Measurements from ENCODE around the gene KCNMA1.

Gene KCNMA1

DNA sequence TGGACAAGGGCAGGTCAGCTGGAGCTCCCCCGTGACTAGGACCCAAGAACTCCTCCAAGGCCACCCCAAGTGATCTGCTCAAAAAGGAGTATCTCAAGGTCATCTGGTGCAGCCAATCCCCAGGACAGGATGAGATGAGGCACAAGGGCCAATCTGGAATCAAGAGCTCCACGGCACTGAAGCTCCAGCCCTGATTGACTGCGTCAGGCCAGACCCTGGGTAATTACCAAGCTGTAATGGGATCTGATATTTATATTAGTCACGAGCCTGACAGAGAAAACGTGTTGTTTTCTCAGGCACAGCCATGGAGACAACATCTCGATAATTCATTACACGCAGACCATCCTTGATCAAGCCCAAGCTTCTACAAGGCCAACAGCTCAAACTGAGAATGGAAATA lies 4.2 kb downstream of the KCNMA1 start:
- DNase-seq (ENCODE audit: low spot score) = no peak

DNA sequence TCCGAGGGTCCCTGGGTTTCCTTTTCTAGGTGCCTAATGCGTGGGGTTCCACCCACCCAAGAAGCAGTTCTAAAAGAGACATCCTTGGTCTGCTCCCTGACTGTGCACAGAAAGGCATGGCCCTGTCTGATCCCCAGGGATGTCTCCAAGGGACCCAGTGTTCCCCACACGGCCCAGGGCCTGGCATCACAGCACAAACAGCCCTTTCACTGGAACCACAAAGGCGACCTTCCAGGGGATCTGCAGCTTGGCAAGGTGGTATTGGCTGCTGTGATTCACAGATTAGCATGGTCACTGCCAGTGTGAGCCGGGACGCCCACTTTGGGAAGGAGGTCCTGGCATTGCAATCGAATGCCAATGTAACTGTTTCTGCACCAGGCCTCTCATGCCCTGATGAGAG lies 6.4 kb downstream of the KCNMA1 start:
- peak; percentile 55 for DNase-seq (ENCODE audit: low spot score)

DNA sequence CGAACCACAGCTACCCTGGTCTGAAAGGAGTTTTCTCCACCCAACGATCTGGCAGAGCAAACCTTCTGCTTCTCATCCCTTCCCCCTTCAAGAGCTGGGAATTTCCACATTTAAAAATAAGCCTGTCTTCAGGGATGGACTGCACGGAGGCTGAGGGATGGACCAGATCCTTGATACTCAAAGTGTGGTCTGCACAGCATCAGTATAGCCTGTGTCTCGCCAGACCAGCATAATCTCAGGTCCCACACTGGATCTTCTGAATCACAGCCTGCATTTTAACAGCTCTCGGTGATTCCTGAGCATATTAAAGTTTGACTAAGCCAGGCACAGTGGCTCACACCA lies 7.1 kb downstream of the KCNMA1 start:
- no peak for DNase-seq (ENCODE audit: low spot score)

DNA sequence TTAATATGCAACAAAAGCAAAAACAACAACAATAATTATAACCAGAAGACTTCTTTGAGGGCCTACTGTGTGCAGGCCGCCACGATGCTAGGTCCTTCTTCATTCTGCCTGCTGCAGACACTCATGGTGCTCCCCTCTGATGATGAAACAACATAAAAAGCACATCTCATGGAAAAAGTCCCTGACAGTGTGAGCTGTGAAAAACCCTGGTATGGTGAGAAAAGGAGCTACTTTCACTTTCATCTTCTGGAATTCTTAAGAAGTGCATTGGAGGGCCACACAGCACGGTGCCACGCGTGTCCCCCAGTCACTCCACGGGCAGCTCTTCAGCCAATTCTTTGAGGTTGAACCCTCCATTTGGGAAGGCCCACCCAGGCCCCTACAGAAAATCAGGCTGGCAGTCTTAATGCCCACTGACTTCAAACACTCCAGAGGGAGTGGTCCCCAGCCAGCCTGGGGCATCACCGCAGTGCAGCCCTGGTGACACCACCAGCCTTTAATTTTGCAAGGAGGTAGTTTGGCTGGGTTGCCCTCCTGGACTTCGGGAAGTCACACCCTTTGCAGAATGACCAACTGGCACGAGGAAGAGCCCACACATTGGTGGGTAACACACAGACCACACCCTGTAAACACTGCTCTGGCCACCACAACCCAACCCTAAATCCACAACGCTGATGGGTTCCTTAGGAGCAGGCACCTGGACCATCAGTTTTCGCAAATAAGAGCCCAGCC lies 7.7 kb downstream of the KCNMA1 start:
- no peak for DNase-seq (ENCODE audit: low spot score)

DNA sequence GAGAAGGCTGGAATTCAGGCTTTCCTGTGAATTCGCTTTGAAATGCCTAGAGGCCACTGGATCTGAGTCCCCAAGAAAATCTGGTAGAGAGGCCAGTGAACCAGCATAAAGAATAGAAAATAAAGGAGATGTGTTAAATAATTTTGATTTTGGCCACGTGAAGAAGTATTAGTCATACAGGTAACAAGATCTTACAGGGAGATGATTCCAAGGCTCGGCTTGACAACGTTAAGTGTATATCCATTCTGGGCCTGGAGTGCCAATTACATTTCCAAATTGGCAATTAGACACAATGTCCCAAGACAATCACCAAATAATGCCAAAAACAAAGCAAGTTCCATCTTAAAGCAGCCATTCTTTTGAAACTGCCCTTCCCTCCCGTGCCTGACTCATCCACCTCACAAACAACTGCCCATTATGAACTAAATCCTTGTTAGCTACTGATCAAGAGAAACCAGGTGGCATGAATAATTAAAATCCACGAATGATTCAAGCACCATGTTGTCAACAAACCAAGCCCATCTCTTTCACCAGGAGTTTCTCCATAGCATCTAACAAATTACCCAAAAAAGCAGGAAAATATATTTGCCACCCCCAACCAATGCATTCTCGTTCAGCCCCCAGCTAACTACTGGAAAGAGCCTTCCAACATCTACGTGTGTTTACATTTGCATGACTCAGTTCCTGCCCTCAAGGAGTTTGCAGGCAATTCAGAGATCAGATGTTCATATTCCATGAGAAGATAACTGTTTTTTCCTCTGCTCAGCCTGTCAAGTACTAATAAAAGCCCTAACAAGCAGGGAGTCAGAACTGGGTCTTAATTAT lies 8.5 kb downstream of the KCNMA1 start:
- no peak for DNase-seq (ENCODE audit: low spot score)

DNA sequence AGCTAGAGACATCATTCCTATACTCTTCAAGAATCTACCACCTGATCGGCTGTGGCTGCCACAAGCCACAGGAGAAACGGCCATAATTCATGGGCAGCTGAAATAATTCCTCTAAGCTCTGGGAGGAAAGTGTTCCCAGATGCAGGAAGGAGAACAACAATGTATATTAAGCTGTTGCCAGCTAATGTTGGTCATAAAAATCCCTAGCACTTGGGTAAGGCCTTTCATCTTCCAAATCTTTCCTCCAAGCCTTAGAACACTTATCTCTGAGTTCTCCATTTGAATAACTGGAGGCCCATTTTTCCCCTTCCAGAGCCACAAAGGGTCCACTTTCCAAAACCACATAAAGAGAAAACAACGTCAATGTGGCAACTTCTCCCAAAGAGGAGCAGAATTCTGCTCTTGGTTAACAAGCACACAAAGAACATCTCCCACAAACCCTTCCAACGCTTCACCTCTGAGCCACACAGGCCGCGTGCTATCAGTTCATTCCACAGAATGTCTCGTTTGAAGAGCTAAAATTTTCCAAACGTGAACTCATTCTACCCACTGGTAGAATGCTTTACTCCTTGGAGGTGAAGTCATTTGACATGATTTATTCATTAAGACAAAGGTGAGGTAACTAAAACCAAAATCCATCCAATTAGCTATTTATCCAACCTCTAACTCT lies 11.2 kb downstream of the KCNMA1 start:
- no peak for DNase-seq (ENCODE audit: low spot score)

DNA sequence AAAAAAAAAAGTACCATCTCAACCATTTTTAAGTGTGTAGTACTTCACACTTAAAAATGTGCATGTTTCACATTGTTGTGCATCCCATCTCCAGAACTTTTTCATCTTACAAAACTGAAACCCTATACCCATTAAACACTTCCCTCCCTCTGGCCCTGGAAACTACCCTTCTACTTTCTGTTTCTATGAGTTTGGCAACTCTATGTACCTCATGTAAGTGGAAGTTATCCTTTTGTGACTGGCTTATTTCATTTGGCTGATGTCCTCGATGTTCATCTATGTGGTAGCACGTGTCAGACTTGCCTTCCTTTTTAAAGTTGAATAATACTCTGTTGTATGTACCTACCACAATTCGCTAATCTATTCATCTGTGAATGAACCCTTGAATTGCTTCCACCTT lies 12.2 kb downstream of the KCNMA1 start:
- no peak for DNase-seq (ENCODE audit: low spot score)

DNA sequence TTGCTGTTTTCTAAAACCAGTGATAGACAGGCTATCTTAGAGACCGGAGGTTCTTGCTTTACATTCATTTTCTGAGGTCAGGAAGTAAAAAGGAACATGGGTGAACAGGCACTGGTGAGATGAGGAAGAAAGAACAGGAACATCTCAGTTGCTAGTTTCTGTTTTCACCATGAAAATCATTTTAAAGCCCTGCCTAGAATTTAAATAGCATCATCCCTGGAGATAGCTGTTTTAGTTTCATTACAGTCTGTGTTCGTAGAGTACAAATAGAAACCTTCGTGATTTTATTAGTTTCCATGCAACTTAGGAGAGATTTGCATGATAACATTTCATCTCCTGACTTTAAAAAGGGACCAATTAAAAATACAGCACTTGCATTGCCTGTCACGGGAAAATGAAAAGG lies 14.7 kb downstream of the KCNMA1 start:
- DNase-seq (ENCODE audit: low spot score) = peak; percentile 80

DNA sequence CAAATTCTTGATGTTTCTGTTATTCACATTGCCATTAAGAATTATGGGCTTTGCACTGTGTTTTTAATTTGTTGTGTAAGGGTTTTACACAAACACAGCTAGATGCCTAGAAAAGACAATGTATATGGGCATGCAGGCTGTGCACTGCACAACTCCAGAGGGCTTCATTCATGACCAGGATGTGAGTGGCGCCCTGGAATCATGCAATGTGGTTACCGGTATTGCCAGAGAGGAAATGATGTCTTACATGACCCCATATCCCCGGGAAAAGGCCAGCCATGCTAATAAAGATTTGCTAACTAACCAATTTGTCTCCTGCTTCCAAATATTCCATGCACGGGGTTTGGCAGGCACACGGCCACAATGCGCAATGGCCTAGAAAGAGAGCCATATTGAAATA lies 16.9 kb downstream of the KCNMA1 start:
- no peak for DNase-seq (ENCODE audit: low spot score)

DNA sequence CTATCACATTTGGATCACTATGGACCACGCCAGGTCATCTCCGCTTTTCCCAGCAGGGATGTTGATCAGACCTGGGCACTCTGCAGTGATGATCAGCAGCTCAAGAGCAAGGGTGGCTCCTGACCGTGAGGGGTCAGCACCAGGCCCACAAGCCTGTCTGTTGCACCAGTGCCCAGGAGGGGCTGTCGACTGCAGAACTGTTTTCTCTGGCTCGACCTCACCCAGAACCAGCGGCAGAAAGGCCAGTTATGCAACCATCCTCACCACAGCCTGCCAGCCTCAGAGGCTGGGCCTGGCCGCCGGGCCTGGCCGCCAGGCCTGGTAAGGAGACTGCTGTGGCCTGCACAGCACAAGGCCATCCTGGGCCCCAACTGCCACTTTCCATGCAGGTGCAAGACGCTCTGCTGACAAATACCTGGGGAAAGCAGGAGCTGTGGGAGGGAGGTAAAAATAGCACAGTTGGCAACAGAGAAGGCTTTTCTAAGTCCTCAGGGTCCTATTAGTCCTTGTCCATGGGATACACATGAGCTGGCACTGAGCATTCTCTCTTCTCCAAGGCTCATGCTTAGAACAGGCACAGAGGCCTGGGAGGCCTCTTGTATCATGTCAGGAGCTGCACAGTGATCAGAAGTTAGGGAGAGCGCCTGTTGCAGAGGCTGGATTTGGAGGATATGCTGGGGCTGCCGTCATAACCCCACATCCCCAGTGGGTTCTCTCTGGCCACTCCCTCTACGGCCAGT lies 17.5 kb downstream of the KCNMA1 start:
- no peak for DNase-seq (ENCODE audit: low spot score)

DNA sequence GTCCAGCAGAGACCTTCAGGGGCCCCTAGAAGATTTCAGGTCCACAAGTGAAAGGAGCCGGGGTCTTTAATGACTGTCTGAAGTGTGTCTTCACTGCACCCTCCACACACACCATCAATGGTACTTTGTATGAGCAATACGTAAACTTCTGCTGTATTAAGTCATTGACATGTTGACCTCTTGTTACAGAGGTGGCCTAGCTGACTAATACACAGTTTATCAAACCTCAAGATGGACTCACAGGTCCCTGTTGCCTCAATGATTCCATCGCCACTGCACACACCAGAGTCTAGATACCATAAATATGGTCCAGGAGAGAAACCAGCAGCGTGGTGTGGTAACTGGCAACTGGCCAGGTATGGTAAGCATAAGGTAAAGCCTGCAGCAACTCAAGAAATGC lies 19.5 kb downstream of the KCNMA1 start:
- no peak for DNase-seq (ENCODE audit: low spot score)

DNA sequence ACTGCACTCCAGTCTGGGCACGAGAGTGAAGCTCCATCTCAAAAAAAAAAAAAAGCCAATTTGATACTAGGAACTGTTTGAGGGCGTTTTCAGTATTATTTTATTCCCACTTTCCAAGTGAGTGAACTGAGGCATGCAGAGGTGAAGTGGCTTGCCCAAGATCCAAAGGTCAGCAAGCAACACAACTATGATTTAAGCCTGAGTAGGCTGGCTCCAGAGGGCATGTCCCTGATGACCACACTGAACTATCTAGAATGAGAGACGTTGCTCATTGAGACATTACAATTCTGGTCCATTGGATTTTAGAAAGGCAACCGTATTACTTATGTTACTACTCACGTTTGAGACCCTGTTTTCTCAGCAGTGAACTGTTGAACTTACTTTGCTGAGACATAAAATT lies 20.8 kb downstream of the KCNMA1 start:
- no peak for DNase-seq (ENCODE audit: low spot score)

DNA sequence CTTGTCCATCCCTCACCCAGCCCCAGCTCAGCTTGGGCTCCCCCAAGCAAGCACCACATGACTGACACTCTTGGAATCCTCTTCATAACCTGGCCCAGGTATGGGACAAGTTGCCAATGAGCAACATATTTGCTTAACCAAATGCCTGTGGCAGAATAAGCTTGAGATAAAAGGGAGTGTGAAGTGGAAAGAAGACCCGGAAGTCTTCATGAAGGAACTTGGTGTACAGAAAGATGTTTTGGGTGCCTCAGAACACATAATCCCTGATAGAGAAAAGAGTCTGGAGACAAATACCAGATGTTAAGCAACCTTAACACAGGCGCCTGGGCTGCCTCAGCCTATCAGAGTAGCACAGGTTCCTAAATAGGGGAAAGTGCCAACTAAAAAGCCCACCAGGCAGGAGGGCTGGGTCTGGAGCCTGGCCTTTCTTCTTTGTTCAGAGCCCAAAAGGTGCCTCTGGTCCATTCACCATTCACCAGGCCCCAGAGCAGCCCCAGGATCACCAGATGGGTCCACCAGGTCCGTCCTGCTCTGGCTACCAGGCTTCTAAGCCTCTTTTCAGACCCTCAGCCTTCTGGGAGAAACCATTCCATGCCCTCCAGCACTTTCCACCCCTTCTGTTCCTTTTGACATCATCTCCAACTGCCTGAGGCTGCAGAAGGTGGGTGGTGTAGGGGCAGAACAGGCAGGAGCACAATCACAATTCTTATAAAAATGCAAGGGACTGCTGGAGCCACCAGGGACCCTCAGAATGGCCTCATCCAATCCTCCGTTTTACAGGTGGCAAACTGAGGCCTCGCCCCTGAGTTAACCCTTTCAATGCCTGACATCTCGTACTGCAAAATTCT lies 22.6 kb downstream of the KCNMA1 start:
- no peak for DNase-seq (ENCODE audit: low spot score)

DNA sequence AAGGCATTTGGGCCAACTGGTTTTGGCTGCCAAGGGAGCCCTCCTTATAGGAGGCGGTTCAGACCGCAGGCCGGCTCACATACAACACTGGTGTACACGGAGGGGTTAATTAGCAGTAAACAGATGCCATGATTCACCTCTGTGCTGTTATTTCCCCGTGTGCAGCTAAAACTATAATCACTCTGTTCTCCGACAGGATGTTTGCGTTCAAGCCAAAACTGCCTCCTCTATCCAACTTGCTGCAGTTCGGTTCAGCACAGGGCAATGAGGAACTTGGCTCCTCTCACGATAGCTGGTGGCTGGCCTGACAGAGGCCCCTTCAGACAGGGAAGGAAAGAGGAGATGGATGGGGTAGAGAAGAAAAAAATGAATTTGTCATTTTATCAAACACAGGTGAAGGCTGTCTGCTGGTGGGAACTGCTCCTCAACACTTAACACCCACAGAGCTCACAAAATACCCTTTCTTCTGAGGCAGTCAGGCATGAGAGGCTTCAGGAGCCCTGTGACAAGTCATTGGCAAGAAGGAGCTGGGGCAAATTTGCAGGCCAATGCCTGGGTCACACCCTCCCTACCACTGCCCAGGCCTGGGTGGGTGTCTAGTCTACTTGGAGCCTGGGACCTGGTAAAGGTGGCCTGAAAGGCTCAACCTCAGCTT lies 24.0 kb downstream of the KCNMA1 start:
- no peak for DNase-seq (ENCODE audit: low spot score)

DNA sequence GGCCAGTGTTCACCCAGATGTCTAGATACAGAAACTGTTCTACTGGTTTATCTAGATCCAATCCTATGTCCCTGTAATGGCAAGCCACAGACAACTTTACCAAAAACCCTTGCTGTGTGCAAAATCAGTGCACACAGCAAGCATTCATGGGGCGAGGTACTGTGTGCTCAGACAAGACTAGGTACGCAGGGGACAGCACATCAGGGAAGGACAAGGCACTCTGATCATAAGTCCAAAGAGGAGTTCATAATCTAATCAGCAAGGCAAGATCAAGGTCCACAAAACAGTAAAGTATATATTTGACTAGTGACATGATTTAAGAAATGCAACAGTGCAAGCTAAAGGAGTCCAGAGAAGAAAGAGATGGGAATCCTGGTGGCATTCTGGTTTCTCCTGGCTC lies 25.9 kb downstream of the KCNMA1 start:
- DNase-seq (ENCODE audit: low spot score) = no peak

DNA sequence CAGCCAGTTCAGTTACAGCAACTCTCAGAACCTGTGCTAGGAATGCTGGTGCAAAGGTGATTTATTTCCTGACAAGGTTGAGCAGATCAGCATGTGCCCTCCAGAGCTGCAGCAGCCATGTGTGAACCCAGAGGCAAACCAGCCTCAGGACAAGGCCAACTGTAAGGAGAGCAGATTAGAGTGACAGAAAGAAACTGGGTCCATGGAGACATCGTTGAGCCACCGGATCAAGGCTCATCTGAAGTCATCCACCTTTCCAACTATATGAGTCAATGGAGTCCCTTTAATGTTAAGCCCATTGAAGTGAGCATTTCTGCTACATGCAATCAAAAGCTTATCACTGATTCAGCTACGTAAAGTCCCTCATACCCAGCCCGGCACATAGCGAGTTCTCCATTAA lies 26.4 kb downstream of the KCNMA1 start:
- DNase-seq (ENCODE audit: low spot score) = no peak

DNA sequence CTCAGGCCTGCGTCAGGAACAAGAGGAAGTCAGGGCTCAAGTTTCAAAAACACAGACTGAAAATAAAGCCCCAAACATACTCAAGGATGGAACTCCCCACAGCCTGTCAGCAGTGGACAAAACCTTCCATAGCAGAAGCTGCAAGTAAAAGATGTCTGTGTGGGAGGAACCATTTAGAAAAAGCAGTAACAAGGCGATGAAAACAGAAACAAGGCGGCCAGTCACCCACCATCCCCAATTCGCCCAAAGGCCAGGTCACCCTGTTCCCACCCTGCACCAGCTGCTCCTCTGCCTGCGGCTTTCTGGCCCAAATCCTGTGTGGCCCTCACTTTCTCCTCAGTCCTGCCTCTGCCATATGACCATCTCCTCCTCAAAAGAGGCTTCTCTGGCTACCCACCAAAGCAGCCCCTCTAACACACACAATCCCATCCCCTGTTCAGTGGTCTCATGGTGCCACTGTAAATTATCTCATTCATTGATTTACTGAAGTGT lies 27.8 kb downstream of the KCNMA1 start:
- DNase-seq (ENCODE audit: low spot score) = peak; percentile 52

DNA sequence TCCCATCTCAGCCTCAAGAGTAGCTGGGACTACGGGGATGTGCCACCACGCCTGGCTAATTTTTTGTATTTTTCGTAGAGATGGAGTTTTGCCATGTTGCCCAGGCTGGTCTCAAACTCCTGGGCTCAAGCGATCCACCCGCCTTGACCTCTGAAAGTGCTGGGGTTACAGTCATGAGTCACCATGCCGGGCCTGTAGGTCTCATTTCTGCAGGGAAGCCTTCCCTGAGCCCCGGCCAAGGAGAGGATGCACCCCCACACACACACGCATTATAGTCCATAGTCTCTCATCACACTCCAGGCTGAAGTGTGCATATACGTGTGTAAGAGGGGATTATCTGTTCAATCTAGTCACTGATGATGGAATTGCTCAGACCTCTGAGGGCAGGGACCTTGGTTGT lies 29.3 kb downstream of the KCNMA1 start:
- DNase-seq (ENCODE audit: low spot score) = no peak

DNA sequence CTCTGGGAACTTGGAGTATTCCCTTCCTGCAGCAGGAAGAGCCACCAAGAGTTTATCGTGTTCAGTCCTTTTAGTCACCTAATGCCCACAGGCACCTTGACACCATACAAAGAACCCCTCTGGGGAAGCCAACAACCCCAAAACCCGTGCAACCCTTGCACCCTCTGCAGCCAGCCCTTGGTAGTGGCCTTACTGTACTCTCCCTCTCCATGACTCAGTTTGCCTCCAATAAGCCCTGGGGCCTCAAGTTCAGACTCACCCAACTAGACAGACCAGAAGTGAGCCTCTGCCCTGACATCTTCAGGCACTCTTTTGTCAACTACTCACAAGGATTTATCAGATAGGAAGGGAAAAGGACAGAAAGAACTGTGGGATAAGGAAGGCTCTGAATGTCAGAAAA lies 30.9 kb downstream of the KCNMA1 start:
- no peak for DNase-seq (ENCODE audit: low spot score)

DNA sequence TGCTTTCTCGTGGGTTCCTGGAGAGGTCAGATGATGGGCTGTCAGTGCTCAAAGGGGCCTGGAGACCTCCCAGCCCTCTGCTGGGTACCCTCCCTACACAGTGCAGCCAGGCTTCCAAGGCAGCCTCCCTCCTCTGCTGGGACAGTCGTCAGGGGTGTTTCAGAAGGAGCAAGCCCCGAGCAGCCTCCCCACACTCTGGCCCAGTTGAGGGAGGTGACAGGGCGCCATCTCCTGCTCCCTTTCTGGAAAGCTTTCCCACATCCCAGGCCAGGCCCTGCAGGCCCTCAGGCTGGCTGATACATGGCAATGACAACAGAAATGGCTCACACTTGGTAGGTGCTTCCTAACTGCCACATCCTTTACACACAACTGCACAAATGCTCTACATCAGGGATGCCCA lies 32.1 kb downstream of the KCNMA1 start:
- no peak for DNase-seq (ENCODE audit: low spot score)

DNA sequence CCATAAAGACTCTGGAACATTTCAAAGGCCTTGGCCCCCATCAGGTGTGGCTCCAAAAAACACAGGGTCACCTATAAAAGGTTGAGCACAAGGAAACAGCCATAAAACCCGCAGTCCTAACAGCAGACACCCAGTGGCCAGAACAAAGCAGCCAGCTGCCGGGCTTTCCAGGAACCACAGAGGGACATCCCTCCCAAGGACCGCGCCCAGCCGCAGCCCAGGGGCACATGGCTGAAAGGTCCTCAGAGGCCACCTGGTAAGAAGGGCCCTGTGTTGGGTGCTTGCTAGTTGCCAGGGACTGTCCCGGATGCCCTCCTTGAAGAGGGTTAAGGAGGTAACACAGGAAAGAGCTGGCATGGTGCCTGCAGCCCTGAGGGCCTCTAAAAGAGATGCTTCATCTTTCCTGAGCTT lies 32.7 kb downstream of the KCNMA1 start:
- no peak for DNase-seq (ENCODE audit: low spot score)

Measured in pons (tissue), 1 donor.